HG03103 (cell line): Measurements from ENCODE around the gene CTNNA3.

ENCODE experiments used
- ATAC-seq: cut with Tn5 transposase; IDR thresholded peaks from one replicate; pipeline ENCODE4 v1.9.1; 2021; ENCODE audit warnings: low read depth; ENCODE audit not compliant: unreplicated experiment

The CTNNA3 gene

DNA sequence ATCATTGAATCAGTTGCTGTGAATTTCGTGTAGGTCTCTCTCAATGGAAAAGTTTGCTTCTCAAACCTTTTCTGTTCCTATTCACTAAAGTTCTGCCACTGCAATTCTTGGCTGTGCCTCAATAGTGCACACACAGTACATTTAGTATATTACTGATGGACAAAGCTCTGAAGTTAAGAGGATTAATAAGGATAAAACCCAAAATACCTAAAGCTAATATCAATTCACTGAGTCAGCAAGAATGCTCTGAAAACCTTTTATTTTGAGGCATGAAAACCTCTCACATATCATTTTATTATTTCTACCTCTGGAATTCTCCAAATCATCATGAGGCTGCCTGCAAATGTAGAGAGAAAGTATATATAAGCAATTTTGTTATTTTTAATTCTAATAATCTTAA, 1403.5 kb downstream of the CTNNA3 start:
- no peak for ATAC-seq

DNA sequence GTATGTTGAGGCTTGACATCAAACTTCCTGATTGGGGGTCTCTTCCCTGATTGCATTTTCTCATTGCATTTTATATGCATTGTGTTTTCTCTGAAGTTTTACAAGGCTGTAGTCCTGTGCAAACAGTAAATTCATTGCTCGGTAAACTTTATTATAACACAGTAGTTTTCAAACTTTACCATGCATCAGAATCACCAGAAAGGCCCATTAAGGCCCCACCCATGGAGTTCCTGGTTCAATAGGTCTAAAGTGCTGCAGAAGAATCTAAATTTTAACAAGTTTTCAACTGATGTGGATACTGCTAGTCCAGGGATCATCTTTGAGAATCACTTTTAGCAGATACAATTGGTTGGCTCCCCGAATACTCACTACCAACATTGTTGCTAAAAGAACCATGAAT, 1404.9 kb downstream of the CTNNA3 start:
- ATAC-seq = no peak

DNA sequence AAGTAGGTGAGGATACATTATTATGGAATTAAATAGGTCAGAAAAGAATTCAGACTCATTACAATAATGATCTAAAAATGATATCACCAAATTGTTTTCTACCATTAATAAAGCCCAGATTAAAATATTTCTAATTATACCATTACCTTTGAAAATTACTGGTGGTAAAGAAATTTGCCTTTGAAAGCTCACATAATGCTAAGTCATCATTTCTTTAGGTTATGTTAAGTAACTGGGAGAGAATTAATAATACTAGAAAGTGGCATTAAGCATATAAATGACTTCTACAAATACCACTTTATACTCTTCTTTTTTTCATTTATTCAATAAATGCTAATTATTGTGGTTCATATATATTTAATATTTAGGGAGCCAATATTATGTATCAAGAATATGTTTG, 1411.4 kb downstream of the CTNNA3 start:
- ATAC-seq = no peak

DNA sequence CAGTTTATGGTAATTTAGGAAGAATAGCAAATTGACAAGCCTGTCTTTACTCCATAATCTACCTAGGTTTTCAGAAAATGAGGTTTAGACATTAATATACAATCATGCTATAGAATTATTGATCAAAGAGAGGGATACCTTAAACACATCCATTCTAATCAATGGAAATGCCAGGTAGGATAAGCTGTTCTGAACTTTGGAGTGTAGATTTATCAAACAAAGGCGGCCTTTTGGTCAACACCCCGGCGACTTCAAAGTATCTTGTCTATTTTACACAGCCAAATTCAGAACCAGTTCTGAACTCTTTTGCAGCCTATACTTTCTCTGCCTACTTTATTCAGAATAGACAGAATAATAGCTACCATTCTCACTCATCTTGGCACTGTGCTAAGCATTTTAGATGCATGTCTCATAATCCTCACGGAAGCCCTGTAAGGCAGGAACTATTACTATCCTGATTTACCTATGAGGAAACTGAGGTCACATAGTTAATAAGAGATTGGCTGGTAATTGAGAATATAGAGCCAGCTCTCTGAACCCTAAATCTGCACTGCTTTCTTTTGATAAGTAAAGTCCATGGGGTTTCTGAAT, 1412.0 kb downstream of the CTNNA3 start:
- ATAC-seq = no peak

DNA sequence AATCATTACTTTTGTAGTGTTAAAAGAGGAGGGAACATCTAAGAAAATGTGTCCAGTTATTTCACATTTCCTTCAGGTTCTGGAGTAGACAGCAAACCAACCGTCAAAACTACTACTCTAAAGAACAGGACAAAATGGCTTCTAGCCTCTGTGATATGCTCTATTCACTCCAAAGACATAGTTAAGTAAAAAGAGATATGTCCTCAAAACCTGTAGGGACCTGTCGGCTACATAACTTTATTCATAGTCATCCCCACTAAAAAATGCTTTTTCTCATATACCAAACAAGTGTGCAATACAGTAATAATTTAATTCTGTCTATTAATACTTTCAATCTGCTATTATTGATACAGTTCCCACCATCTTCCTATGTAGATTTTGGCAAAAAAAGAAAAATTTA, 1412.9 kb downstream of the CTNNA3 start:
- no peak for ATAC-seq

DNA sequence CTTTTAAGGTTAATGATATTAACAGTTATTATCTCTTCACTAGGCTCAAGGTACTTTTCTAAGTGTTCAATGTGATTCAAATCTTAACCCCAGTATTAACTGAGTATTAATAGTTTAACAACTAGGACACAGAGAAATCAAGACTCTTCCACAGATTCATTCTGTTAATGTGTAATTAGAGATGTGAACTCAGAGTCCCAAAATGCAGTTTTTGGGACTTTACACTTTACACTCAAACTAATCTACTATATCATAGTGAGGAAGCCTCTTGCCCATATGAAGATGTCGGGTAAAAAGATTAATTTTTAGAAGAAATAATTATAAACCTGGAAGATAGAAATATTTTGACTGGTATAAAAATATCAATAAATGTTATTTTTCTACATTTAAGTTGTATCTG, 1414.7 kb downstream of the CTNNA3 start:
- no peak for ATAC-seq

DNA sequence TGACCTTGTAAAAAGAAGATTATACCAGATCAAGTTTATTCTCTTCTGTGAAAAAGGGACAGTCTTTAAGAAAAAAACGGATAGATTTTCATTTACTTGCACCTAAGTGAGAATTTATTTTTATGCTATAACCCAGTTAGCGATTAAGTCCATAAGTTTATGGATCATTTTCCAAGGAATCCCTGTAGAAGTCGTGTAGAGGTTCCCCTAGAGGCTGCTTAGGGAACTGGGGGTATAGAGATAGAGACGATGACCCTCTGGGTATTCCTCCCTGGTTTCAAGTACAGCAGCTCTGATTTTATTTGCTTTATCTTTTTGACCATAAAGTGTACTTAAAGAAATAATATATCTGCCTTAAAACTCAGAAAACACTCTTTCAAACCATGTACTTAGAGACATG, 1418.5 kb downstream of the CTNNA3 start:
- no peak for ATAC-seq

DNA sequence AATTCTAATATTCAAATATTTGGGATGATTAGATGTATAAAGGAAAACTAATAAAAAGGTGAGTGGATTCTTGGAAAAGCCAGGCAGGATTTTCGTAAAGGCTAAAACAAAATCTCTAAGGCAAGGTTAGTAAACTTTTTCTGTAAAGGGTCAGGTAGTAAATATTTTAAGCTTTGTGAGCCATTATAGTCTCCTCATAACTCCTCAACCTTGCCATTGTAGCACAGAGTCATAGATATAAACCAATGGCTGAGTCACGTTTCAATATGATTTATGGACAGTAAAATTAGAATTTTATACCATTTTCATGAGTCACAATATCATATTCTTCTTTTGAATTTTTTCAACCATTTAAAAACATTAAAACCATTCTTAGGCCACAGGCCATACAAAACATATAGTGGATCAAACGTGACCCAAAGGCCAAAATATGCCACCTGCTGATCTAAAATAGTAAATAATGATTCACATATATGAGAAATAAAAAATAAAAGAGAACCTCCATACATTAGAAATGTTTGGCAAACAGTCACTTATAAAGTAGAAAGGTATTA, 1422.0 kb downstream of the CTNNA3 start:
- no peak for ATAC-seq

DNA sequence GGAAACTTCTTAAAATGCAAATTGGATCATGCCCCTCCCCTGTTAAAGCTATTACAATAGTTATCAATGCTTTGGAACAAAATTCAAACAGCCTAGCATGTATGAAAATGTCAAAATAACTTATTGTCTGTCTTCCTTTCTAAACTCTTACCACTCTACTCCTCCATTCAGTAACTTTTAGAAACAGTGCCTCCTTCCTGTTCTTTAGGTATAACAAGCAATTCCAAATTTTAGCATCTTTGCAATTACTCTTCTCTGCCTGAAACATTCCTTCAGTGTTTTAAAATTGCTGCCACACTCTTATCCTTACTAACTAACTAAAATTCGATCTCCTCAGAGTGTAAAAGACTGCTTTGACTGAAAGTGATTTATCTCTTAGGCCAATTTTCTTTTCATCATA, 1430.6 kb downstream of the CTNNA3 start:
- no peak for ATAC-seq

DNA sequence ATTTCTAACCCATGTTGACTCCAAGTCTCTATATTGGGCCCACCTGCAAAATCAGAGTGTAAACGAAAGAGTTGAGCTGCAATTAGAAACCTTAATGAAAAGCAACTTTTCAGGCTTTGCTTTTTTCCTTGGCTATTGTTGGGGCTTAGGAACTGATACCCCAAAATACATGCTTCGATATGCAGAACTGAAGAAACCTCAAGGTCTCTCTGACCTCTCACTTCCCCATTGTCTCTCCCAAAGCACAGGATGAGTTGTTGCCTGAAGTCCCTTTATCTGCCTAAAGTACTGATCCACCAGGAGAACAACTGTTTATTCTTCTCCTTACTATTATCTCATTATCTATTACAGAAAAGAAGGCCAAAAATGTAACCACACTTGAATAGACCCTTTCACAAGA, 1436.2 kb downstream of the CTNNA3 start:
- no peak for ATAC-seq

DNA sequence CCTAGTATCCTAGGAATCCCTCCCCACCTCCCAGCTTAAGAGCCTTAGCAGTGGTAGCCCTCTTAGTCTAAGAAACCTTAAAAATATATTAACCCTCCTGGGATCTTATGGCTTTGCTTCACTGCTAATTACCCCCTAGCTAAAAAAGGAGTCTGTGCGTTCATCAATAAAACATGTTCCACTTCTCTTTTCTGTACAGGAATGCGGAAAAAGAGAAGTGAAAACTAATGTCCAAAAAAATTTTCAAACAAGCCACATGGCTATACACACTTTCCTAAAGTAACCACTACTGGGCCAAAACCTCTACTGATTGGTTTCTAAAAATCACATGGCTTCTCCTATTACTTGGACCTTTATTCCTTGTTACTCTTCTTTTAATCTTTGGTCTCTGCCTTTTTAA, 1437.3 kb downstream of the CTNNA3 start:
- no peak for ATAC-seq

DNA sequence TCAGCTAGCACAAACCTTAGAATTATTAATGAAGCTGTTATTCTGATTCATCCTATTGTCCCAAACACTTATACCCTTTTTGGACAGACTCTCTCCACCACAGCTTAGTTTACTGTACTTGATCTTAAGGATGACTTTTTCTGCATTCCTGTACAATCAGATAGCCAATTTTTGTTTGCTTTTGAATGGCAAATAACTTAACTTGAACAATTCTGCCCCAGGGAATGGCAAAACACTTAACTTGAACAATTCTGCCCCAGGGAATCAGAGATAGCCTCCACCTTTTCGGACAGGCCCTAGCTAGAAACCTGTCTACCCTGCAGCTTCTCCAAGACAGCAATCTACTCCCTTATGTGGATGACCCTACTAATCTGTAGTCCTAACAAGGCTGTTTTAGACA, 1438.2 kb downstream of the CTNNA3 start:
- ATAC-seq = no peak

DNA sequence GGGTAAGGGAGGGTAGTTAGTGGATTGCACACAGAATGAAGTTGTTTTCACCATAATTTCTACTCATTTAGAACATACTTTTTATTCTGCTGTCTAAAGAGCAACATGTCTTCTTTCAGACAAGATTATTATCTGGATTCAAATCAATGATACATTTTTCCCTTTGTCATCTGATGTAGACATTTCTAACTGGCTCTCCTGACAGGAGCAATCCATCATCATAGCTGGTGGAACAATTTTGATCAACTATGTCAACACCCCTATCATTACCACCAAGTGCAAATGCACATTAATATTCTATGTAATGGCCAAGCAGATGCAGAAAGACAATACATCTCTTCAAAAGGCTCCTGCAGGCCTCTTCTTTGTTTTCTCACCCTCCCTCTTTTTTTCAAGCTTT, 1443.0 kb downstream of the CTNNA3 start:
- ATAC-seq = no peak

DNA sequence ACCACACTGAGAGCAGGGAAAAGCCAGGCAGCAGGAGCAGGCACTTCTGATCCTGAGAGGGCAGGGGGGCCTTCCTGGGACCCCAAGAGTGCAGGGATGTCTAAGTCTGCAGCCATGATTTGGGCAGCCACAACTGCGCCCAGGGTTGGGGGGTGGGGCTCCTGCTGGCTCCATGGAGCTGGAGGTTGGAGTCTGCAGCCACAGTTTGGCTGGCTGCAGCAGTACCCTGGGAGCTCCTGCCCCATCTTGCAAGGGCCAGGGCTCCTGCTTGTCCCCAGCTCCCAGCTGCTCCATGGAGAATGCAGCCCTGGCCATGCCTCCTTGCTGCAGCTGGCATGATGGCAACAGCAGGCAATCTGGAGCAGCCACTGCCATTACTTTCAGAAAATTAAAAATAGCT, 1449.8 kb downstream of the CTNNA3 start:
- no peak for ATAC-seq

DNA sequence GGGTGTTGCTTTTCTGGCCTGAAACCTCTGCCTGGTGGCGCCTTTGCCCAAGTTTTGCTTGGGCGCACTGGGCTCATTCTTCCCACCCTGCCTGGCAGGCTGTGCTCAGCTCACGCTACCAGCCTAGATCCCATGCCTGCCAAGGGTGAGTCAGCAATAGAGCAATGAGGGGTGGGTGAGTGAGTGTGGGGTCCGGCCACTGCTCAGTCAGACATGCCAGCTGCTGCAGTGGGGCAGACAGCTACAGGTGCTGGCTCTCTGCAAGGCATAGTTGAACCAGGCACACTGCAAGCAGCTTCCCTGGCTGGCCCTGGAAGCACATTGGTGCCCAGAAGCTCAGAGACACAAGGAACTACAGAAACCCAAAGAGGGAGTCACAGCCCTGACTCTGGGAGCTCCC, 1451.0 kb downstream of the CTNNA3 start:
- no peak for ATAC-seq

DNA sequence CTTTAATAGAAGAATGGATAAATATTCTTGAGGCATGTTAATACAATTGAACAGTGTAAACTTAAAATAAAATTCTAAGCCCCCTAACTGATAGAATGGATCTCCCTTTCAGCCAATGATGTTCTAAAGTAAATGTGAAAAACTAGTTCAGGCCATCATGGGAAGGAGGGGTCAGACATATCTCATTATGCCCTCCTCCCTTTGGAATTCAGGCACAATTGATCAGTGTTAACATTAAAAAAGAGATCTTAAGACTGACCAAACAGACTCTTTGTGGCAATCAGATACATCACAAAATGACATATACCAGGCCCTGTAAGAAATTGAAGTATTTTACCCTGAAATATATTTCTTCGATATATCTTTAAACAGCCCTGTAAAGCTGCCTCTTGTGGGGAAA, 1453.1 kb downstream of the CTNNA3 start:
- ATAC-seq = no peak

DNA sequence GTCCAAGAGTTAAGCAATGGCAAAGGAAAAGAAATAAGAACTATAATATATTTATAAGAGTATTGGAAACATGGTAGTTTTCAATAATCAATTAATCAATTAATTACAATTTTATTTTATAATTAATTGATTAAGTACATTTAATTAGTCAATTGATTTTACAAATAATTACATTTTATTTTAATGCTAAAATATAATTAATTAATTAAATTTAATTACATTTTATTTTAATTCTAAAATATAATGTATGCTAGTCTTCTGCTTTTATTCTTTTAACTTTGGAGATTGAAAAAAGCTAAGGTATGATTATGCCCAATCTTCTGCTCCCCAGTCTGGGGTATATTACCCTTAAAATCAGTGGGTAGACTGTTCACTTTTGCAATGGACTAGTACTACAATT, 1456.9 kb downstream of the CTNNA3 start:
- ATAC-seq = no peak

DNA sequence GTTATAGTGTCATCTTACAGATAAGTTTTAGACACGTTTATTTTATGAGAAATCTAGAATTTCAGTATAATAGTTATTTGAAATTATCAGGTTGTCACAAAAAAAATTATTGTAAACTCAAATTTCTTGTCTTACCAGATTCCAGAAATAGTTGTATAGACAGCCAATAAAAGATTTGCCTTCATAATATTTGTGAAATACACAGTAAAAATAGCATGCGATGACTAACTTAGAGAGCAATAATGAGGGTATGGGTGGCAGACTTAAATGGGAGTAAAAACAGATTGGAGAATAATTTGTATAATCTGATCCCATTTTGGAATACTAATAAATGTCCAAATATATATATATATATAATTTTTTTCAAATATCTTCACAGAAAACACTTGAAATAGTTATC, 1457.7 kb downstream of the CTNNA3 start:
- no peak for ATAC-seq

DNA sequence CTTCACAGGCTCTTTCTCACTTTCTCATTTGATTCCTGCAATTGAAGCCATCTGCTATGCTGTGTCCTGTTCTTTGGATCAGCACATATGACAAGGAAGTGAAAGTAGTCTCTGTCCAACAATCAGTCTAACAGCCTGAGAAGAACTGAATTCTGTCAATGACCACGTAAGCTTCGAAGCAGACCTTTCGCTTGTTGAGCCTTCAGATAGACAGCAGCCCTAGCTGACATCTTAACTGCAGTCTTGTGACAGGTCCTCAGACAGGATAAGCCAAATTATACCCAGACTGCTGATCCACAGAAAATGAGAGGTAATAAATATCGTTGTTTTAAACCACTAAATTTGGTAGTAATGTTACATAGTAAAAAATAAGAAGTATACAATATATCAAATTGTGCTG, 1461.1 kb downstream of the CTNNA3 start:
- no peak for ATAC-seq

DNA sequence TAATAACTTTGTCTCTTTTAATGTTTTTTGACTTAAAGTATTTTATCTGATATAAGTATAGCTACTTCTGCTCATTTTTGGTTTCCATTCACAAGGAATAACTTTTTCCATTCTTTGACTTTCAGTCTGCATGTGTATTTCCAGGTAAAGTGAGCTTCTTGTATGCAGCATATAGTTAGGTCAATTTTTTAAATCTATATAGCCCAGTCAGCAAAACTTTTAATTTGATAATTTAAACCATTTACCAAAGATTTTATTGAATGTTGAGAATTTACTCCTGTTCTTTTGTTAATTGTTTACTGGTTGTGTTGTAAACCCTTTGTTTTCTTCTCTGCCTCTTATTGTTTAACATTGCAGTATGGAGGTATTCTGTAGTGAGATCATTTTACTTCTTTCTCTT, 1467.1 kb downstream of the CTNNA3 start:
- no peak for ATAC-seq

DNA sequence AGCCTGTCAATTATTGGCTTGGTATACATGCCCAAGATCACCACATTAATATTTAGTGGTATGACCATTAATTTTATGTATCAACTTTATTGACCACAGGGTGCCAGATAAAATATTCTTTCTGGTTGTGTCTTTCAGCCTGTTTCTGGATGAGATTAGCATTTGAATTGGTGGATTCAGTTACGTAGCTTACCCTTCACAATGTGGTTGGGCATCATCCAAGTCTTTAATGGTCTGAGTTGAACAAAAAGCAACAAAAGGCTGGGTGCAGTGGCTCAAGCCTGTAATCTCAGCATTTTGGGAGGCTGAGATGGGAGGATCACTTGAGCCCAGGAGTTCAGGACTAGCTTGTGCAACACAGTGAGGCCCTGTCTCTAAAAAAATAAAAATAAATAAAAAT, 1472.3 kb downstream of the CTNNA3 start:
- no peak for ATAC-seq

DNA sequence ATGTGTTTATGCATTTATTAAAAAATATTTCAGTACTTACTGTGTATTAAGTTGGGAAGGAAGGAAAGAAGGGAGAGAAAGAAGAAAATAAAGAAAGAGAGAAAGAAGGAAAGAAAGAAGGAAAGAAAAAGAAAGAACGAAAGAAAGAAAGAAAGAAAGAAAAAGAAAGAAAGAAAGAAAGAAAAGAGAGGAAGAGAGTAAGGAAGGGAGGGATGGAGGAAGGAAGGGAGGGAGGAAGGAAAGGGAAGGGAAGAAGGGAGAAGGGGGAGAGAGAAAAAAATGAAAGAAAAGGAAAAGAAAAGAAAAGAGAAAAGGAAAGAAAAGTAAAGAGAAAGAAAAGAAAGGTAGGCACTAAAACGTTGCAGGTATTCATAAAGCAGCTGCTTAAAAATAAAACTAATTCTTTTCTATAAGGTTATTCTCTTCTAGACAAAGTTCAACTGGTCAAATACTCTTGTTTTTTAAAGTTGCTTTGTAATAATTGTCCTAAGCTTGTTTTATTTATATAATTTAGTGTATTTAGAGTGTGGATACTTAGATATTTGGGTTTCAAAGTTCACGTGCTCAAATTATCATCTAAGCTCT, 1473.4 kb downstream of the CTNNA3 start:
- ATAC-seq = no peak
